Smooth muscle cell (in vitro differentiated cells): ENCODE measurements around the gene EVX1. TPM values are rescaled to one million over a fixed set of nuclear protein-coding genes. Genes with fewer than 3 reads are reported as not detected.

ENCODE experiments used
- DNase-seq: peaks from one replicate; lab custom pipeline; 2025; ENCODE audit not compliant: unreplicated experiment; lab: John Stamatoyannopoulos, UW
- H2AFZ ChIP-seq: fragments of 200-600 bp; sonication (generic); 2 replicates; pipeline ENCODE4 v1.6.0; 2016; ENCODE audit warnings: antibody characterized with exemption, low read depth, mild to moderate bottlenecking
- H3F3A ChIP-seq: fragments of 200-600 bp; sonication (generic); 2 replicates; pipeline ENCODE4 v1.6.0; 2017; ENCODE audit warnings: antibody characterized with exemption, low read depth
- H3K27ac ChIP-seq: fragments of 200-600 bp; sonication (generic); 2 replicates; pipeline ENCODE4 v1.5.1; 2016; ENCODE audit warnings: low read depth, mild to moderate bottlenecking
- H3K27me3 ChIP-seq: fragments of 200-600 bp; sonication (generic); 2 replicates; pipeline ENCODE4 v1.6.1; 2016; ENCODE audit warnings: low read depth, mild to moderate bottlenecking
- H3K36me3 ChIP-seq: fragments of 200-600 bp; sonication (generic); 2 replicates; pipeline ENCODE4 v1.5.1; 2016; ENCODE audit warnings: low read depth
- H3K4me1 ChIP-seq: fragments of 200-600 bp; sonication (generic); 2 replicates; pipeline ENCODE4 v1.5.1; 2016; ENCODE audit warnings: low read depth
- H3K4me2 ChIP-seq: fragments of 200-600 bp; sonication (generic); 2 replicates; pipeline ENCODE4 v1.6.0; 2016; ENCODE audit warnings: mild to moderate bottlenecking
- H3K4me3 ChIP-seq: fragments of 200-600 bp; sonication (generic); 2 replicates; pipeline ENCODE4 v1.5.1; 2016; ENCODE audit warnings: mild to moderate bottlenecking
- H3K79me2 ChIP-seq: fragments of 200-600 bp; sonication (generic); 2 replicates; pipeline ENCODE4 v1.6.0; 2016; ENCODE audit warnings: low read depth, mild to moderate bottlenecking
- H3K9ac ChIP-seq: fragments of 200-600 bp; sonication (generic); 2 replicates; pipeline ENCODE4 v1.6.0; 2016; ENCODE audit warnings: low read depth
- H3K9me3 ChIP-seq: fragments of 200-600 bp; sonication (generic); replicated peaks from 2 replicates; pipeline ENCODE4 v1.5.1; 2016; ENCODE audit warnings: low read depth
- H4K20me1 ChIP-seq: fragments of 200-600 bp; sonication (generic); 2 replicates; pipeline ENCODE4 v1.6.0; 2016; ENCODE audit warnings: low read depth
- WGBS: methylation state at CpG from one replicate; pipeline ENCODE4 v1.1.7; 2016; ENCODE audit warnings: low lambda C conversion rate; 5-methylcytosine and 5-hydroxymethylcytosine counted together
- polyA plus RNA-seq: library from polyadenylated mRNA; unstranded; fragments of >200 nt; fragmentation: Nextera tagmentation; extraction: Ambion mirVana; gene quantifications from 2 replicates; pipeline ENCODE4 v1.2.1, GENCODE V29; 2016
- total RNA-seq: library from RNA; depleted of rRNA; stranded (reverse); fragments of >200 nt; gene quantifications from 2 replicates; pipeline ENCODE4 v1.2.3, GENCODE V29; 2014
- TF ChIP-seq, protein P1 (sequence below): fragments of 200-600 bp; sonication (generic); IDR thresholded peaks from 2 replicates; pipeline ENCODE4 v1.5.1; 2017; ENCODE audit warnings: borderline replicate concordance, mild to moderate bottlenecking, antibody characterized with exemption; ENCODE audit not compliant: insufficient read depth, poor library complexity, severe bottlenecking

EVX1 gene
- total and polyA plus RNA-seq, 2 experiments from 2014 or later: 0.36 to 2.0 TPM

DNA sequence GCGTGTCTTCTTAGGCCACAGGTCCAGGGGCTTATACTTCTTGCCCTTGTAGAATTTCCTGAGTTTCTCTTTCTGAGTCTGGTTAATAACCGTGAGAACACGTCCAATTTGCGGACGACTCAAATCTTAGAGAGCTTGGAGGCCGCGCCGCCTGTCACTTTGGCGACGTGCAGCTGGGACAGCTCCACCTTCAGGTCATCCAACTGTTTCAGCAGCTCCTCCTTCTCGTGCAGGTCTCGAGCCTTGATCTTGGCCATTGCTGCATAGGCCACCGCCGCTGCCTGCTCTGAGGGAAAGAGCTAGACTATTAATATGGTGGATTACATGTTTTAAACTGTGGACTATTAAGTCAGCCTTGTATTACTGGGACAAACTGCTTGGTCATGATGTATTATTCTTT lies 26.9 kb downstream of the EVX1 start:
- Histone ChIP-seq H3K9ac (no peak overlapping the region), H3K27ac (no peak overlapping the region), H3K79me2 (no peaks in the 10 kb centered on the region), H3K36me3 (no peaks in the 10 kb centered on the region), H3F3A (no peaks in the 10 kb centered on the region), H3K4me2 (no peak overlapping the region), H3K4me1 (no peaks in the 10 kb centered on the region), H2AFZ (no peak overlapping the region), H3K9me3 (no peaks in the 10 kb centered on the region), H3K27me3 (no peaks in the 10 kb centered on the region), H3K4me3 (no peak overlapping the region), H4K20me1 (no peaks in the 10 kb centered on the region)
- TF ChIP-seq, protein P1, sequence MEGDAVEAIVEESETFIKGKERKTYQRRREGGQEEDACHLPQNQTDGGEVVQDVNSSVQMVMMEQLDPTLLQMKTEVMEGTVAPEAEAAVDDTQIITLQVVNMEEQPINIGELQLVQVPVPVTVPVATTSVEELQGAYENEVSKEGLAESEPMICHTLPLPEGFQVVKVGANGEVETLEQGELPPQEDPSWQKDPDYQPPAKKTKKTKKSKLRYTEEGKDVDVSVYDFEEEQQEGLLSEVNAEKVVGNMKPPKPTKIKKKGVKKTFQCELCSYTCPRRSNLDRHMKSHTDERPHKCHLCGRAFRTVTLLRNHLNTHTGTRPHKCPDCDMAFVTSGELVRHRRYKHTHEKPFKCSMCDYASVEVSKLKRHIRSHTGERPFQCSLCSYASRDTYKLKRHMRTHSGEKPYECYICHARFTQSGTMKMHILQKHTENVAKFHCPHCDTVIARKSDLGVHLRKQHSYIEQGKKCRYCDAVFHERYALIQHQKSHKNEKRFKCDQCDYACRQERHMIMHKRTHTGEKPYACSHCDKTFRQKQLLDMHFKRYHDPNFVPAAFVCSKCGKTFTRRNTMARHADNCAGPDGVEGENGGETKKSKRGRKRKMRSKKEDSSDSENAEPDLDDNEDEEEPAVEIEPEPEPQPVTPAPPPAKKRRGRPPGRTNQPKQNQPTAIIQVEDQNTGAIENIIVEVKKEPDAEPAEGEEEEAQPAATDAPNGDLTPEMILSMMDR: no peak
- no peak for DNase-seq
- 73% methylated on average over 14 of the region's 14 CpGs for WGBS

DNA sequence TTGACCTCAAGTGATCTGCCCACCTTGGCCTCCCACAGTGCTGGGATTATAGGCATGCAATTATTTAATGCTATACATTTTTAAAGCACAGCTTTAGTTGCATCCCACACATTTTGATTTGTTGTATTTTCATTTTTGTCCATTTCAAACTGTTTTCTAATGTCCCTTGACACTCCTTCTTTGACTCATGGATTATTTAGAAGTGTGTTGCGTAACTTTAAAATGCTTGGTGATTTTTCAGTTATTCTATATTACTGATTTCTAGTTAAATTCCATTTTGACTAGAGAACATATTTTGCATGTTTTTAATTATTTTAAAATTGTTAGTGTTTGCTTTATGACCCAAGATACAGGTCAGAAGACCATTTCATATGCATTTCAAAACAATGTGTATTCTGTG lies 28.8 kb downstream of the EVX1 start:
- Histone ChIP-seq H4K20me1 (no peaks in the 10 kb centered on the region), H3K79me2 (no peaks in the 10 kb centered on the region), H2AFZ (no peak overlapping the region), H3F3A (no peaks in the 10 kb centered on the region), H3K9me3 (no peaks in the 10 kb centered on the region), H3K9ac (no peak overlapping the region), H3K4me1 (no peaks in the 10 kb centered on the region), H3K27me3 (no peaks in the 10 kb centered on the region), H3K27ac (no peak overlapping the region), H3K36me3 (no peaks in the 10 kb centered on the region), H3K4me3 (no peak overlapping the region), H3K4me2 (no peak overlapping the region)
- no peak for DNase-seq
- TF ChIP-seq, protein P1: no peak
- 97% methylated on average over 1 of the region's 1 CpG for WGBS

DNA sequence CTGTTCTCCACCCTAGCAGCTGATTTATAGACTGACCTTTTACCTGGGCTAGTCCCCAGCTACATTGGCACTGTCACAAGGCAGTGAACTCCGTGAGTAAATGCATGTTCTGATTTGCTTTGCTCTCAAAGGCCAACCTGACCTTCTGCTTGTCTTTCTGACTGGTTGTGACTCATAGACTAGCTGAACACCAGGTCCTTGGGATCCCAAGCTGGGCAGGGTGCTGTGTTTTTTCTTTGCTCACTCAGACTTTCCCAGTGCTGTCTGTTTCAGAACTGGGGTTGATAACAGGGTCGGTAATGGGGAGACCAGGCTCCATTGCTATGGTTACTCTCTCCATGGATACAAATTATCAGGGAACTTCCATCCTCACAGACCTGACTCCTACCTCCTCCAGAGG lies 35.0 kb downstream of the EVX1 start:
- no peak for DNase-seq
- TF ChIP-seq, protein P1: no peak
- no peak overlapping the region for H3K4me3 ChIP-seq
- no peaks in the 10 kb centered on the region for H3K36me3 ChIP-seq
- H2AFZ ChIP-seq: no peak overlapping the region
- H3K9ac ChIP-seq: no peak overlapping the region
- H3F3A ChIP-seq: no peaks in the 10 kb centered on the region
- 8% methylated on average over 2 of the region's 2 CpGs for WGBS
- H3K4me2 ChIP-seq: no peak overlapping the region
- no peaks in the 10 kb centered on the region for H3K27me3 ChIP-seq
- no peak overlapping the region for H3K27ac ChIP-seq
- no peaks in the 10 kb centered on the region for H4K20me1 ChIP-seq
- H3K79me2 ChIP-seq: no peaks in the 10 kb centered on the region
- H3K9me3 ChIP-seq: no peaks in the 10 kb centered on the region
- H3K4me1 ChIP-seq: no peaks in the 10 kb centered on the region

DNA sequence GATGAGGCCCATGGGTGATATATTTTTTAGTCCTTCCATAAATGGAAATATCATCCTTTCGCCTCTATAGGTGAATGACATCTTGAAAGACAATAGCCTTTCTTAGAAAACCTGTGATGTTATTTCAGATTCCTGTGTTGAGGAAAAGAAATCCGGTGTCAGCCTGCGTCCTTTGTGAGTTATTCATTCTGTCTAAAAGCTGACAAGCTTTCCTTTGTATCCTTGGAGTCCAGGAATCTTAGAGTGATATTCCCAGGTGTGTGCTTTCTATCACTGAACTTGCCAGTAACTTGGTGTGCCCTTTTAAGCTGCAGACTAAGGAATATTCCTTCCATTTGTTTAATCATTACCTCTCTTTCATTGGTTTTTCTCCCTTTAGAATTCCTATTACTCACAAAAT lies 41.0 kb downstream of the EVX1 start:
- H3K27ac ChIP-seq: no peak overlapping the region
- no peak overlapping the region for H3K9ac ChIP-seq
- no peak overlapping the region for H3K4me2 ChIP-seq
- no peaks in the 10 kb centered on the region for H3K36me3 ChIP-seq
- H3K4me1 ChIP-seq: no peaks in the 10 kb centered on the region
- 84% methylated on average over 3 of the region's 3 CpGs for WGBS
- H3K9me3 ChIP-seq: no peaks in the 10 kb centered on the region
- H3K79me2 ChIP-seq: no peaks in the 10 kb centered on the region
- no peak for DNase-seq
- H4K20me1 ChIP-seq: no peaks in the 10 kb centered on the region
- H2AFZ ChIP-seq: no peak overlapping the region
- H3K4me3 ChIP-seq: no peak overlapping the region
- no peaks in the 10 kb centered on the region for H3F3A ChIP-seq
- TF ChIP-seq, protein P1: no peak
- no peaks in the 10 kb centered on the region for H3K27me3 ChIP-seq
